ENCODE results near the gene BPI. TPM values are rescaled to one million over a fixed set of nuclear protein-coding genes. Genes with fewer than 3 reads are reported as not detected.

The BPI gene
- total RNA-seq, 1 donor: not detected

GRCh38 chr20:38353316-38353715 is 49.4 kb downstream of the BPI start:
- DNase-seq (ENCODE audit: low read depth): no peak
- no peak overlapping the region for H3K4me3 ChIP-seq (ENCODE audit: low read depth, low read length)
- TF ChIP-seq CTCF (IDR thresholded peaks at IDR 0.05; ENCODE audit: insufficient read depth, low read depth, low read length): no peak

GRCh38 chr20:38354227-38354626 is 50.3 kb downstream of the BPI start:
- no peak for TF ChIP-seq CTCF (IDR thresholded peaks at IDR 0.05; ENCODE audit: insufficient read depth, low read depth, low read length)
- no peak overlapping the region for H3K4me3 ChIP-seq (ENCODE audit: low read depth, low read length)

GRCh38 chr20:38355161-38356012 is 51.4 kb downstream of the BPI start:
- no peak for TF ChIP-seq CTCF (IDR thresholded peaks at IDR 0.05; ENCODE audit: insufficient read depth, low read depth, low read length)
- no peak for DNase-seq (ENCODE audit: low read depth)
- no peak overlapping the region for H3K4me3 ChIP-seq (ENCODE audit: low read depth, low read length)

More at GRCh38 chr20:38354227-38354626, 50.3 kb downstream of the BPI start:
- DNase-seq (ENCODE audit: low read depth): no peak

- H3K4me3 ChIP-seq (ENCODE audit: low read depth, low read length): no peak overlapping the region
- no peak for DNase-seq (ENCODE audit: low read depth)
- TF ChIP-seq CTCF (IDR thresholded peaks at IDR 0.05; ENCODE audit: insufficient read depth, low read depth, low read length): no peak
These were observed 53.8 kb downstream of the BPI start for GRCh38 chr20:38357653-38358207.

- TF ChIP-seq CTCF (IDR thresholded peaks at IDR 0.05; ENCODE audit: insufficient read depth, low read depth, low read length): no peak
- no peak overlapping the region for H3K4me3 ChIP-seq (ENCODE audit: low read depth, low read length)
- no peak for DNase-seq (ENCODE audit: low read depth)
These were observed 54.6 kb downstream of the BPI start for GRCh38 chr20:38358556-38358955.

- no peak for DNase-seq (ENCODE audit: low read depth)
- H3K4me3 ChIP-seq (ENCODE audit: low read depth, low read length): no peak overlapping the region
- no peak for TF ChIP-seq CTCF (IDR thresholded peaks at IDR 0.05; ENCODE audit: insufficient read depth, low read depth, low read length)
These were observed 59.2 kb downstream of the BPI start for GRCh38 chr20:38363004-38363747.
